Esophagus squamous epithelium (tissue), 5 donors: ENCODE measurements around the gene CYB561D1. TPM values are rescaled to one million over a fixed set of nuclear protein-coding genes. Genes with fewer than 3 reads are reported as not detected.

Experiments
- DNase-seq: peaks from one replicate; lab custom pipeline; 2025; lab: John Stamatoyannopoulos, UW
- H3K27ac ChIP-seq, 4 donors: fragments of 200-600 bp; sonication (generic); one replicate each; pipeline ENCODE4 v1.5.1; 2016 to 2019; ENCODE audit warnings: mild to moderate bottlenecking in 1 of 4
- H3K27me3 ChIP-seq, 4 donors: fragments of 200-600 bp; sonication (generic); 1 replicate in 3 of 4; 2 replicates in 1 of 4; pipeline versions ENCODE4 v1.5.1 to v1.6.0; 2017 to 2021; ENCODE audit warnings: antibody characterized with exemption in 1 of 4
- H3K36me3 ChIP-seq, 3 donors: fragments of 200-600 bp; sonication (generic); one replicate each; pipeline ENCODE4 v1.5.1; 2016 to 2019
- H3K4me1 ChIP-seq, 3 donors: fragments of 200-600 bp; sonication (generic); one replicate each; pipeline ENCODE4 v1.5.1; 2017 to 2019
- H3K4me3 ChIP-seq, 4 donors: fragments of 200-600 bp; sonication (generic); 1 replicate in 3 of 4; 2 replicates in 1 of 4; pipeline ENCODE4 v1.5.1; 2016 to 2019; ENCODE audit warnings: mild to moderate bottlenecking in 2 of 4, moderate library complexity in 1 of 4
- H3K9me3 ChIP-seq, 3 donors: fragments of 200-600 bp; sonication (generic); one replicate each; pipeline ENCODE4 v1.5.1; 2016 to 2019
- CTCF ChIP-seq, 6 experiments: fragments of 450-650 bp in 4 of 6; fragments of 200-600 bp in 2 of 6; sonication (generic) in 2 of 6; IDR thresholded peaks; one replicate each; pipeline ENCODE4 v1.5.1; 2016 to 2019; ENCODE audit warnings: antibody characterized with exemption in 6 of 6, mild to moderate bottlenecking in 4 of 6, moderate library complexity in 4 of 6
- POLR2A ChIP-seq, 4 donors: fragments of 450-650 bp; IDR thresholded peaks; one replicate each; pipeline ENCODE4 v1.6.1; 2017; ENCODE audit warnings: antibody characterized with exemption in 4 of 4, mild to moderate bottlenecking in 4 of 4, moderate library complexity in 3 of 4
- WGBS, 2 donors: methylation state at CpG; one replicate each; pipeline ENCODE4 v1.1.5; 2018; 5-methylcytosine and 5-hydroxymethylcytosine counted together
- intact Hi-C: fragments of 100-400 bp; cut with DNase I; formaldehyde crosslinking; loops from one replicate; pipeline ENCODE4 v1.15.0; 2022
- total RNA-seq, 4 donors: library from RNA; depleted of rRNA; stranded (reverse); fragments of >200 nt; gene quantifications; one replicate each; pipeline ENCODE4 v1.1.0, GENCODE V29; 2016
- donor health status: DM: yes; HTN: yes; CAD: no.

The CYB561D1 gene
- total RNA-seq, 4 donors from 2014 or later, result 3.1 to 12.7 (median 7.3) TPM

DNA sequence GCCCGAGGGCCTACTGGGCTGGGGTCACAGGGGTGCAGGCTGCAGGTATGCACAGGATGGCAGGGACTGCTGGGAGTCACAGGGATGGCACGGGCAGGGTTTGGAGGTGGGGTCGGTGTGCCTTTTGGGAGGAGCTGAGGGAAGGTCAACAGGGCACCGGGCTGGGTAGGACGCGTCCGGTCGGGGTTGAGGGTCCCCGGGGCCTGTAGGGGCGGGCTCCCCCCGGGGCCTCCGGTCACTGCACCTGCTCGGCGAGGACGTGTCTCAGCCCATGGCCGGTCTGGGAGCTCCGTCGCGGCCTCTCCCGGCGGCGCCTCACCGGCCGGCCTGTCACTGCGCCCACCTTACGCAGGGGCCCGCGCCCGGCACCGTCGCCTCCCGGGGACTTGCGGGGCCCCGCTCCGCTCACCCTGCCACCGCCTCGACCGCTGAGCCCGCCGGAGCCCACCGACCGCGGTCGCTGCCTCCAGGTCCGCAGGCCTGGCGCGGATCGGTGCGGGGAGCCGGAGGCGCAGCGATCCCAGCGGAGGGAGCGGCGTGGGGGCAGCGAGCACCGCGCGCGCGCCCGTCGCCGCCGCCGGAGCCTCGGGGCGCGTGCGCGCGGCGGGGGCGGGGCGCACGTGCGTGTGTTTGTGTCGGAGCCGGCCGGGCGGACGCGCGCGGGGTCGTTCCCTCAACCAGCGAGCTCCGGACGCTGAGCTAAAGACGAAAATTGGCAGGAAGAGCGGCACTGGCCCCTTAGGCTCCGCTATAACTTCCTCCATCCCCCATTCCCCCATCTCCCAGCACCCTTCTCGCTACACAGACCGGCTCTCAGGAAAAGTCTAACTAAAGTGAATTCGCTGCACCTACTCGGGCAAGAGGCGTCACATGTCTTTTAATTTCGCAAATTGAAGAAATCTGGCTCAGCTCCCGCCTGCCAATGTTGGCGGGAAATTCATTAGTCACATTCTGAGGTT, 15.6 kb downstream of the CYB561D1 start, which contains the start of gene AMIGO1:
Gene AMIGO1 (minus strand): TSS at position 552 of the 959 bp plus-strand sequence. CDS start 815 bp downstream, outside the sequence.
- WGBS, 2 donors, result 0% methylated on average over 8 to 10 of the region's 100 CpGs
- Histone ChIP-seq H3K4me3 (peak within 1 kb of the TSS; percentile 53 to 86 (median 76)), H3K27ac (peak within 1 kb of the TSS in 2 of 4 donors; percentile 52 to 69), H3K27me3 (peaks cover 0 to 19% (median 0%) of the 10 kb centered on the region in 4 donors), H3K36me3 (no peaks in the 10 kb centered on the region), H3K9me3 (no peaks in the 10 kb centered on the region), H3K4me1 (peaks cover 8 to 21% (median 11%) of the 10 kb centered on the region in 3 donors)
- intact Hi-C loops, result no loop called here
- DNase-seq, result no peak
- TF ChIP-seq CTCF (IDR thresholded peaks at IDR 0.05), result no peak
- no peak for TF ChIP-seq POLR2A (IDR thresholded peaks at IDR 0.05)

GRCh38 chr1:109513110-109513710, 19.3 kb downstream of the CYB561D1 start:
- no peaks in the 10 kb centered on the region for H3K9me3 ChIP-seq
- TF ChIP-seq POLR2A (IDR thresholded peaks at IDR 0.05) (no peak), CTCF (IDR thresholded peaks at IDR 0.05) (no peak)
- WGBS, 2 donors, result 58 to 59% methylated on average over 2 of the region's 2 CpGs
- no peaks in the 10 kb centered on the region for H3K36me3 ChIP-seq
- H3K27me3 ChIP-seq, result peaks cover 0 to 19% (median 0%) of the 10 kb centered on the region in 4 donors
- no peak for DNase-seq
- no peak overlapping the region for H3K27ac ChIP-seq
- no peak overlapping the region for H3K4me3 ChIP-seq
- peaks cover 8 to 20% (median 11%) of the 10 kb centered on the region in 3 donors for H3K4me1 ChIP-seq
- intact Hi-C loops, result no loop called here

- TF ChIP-seq CTCF (IDR thresholded peaks at IDR 0.05) (no peak), POLR2A (IDR thresholded peaks at IDR 0.05) (no peak)
- Histone ChIP-seq H3K36me3 (no peaks in the 10 kb centered on the region), H3K4me3 (no peak overlapping the region), H3K27ac (no peak overlapping the region), H3K27me3 (peaks cover 0 to 11% (median 0%) of the 10 kb centered on the region in 4 donors), H3K9me3 (no peaks in the 10 kb centered on the region), H3K4me1 (peaks cover 4 to 10% (median 7%) of the 10 kb centered on the region in 3 donors)
- intact Hi-C loops, result no loop called here
- 56 to 79% methylated on average over 3 of the region's 3 CpGs for WGBS, 2 donors
- DNase-seq, result no peak
Measured at GRCh38 chr1:109514846-109515245, 21.0 kb downstream of the CYB561D1 start.

DNA sequence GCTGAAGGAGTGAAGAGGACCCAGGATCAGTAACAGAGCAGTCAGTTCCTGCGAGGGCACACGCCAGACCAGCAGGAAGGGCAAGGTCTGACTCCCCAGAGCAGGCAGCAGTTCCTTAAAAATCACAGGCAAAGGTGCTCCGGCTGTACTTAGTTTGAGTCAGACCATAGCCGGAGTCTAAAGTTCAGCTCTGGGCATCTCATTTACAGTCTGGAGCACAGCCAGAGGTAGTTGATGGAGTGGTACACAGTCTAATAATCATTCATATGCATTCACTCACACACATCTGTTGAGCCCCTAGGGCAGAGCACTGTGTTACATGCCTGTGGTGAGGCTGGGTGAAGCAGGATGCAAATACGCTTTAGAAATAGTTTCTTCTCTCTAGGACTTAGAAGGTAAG, 23.0 kb downstream of the CYB561D1 start:
- Histone ChIP-seq H3K4me1 (no peaks in the 10 kb centered on the region), H3K36me3 (no peaks in the 10 kb centered on the region), H3K27me3 (peaks cover 0 to 11% (median 0%) of the 10 kb centered on the region in 4 donors), H3K27ac (no peak overlapping the region), H3K9me3 (no peaks in the 10 kb centered on the region), H3K4me3 (no peak overlapping the region)
- TF ChIP-seq POLR2A (IDR thresholded peaks at IDR 0.05) (no peak), CTCF (IDR thresholded peaks at IDR 0.05) (no peak)
- no peak for DNase-seq
- WGBS, 2 donors, result 71 to 89% methylated on average over 4 of the region's 5 CpGs
- intact Hi-C loops, result no loop called here
